Liver (tissue), 9 donors: Measurements from ENCODE around the gene NLRP6. TPM values are rescaled to one million over a fixed set of nuclear protein-coding genes. Genes with fewer than 3 reads are reported as not detected.

Experiments
- DNase-seq: peaks from one replicate; pipeline ENCODE4 v3.0.0-alpha.2; 2017; ENCODE audit warnings: low spot score
- H3K27ac ChIP-seq, 2 donors: one replicate each; pipeline ENCODE4 v1.7.0; 2013; ENCODE audit warnings: inconsistent platforms in 2 of 2, low read length in 2 of 2, control low read depth in 1 of 2, low read depth in 1 of 2, mild to moderate bottlenecking in 1 of 2
- H3K27me3 ChIP-seq, 4 donors: one replicate each; pipeline versions ENCODE4 v1.6.1 to v1.7.0; 2013; ENCODE audit warnings: low read length in 3 of 4, inconsistent platforms in 1 of 4, mild to moderate bottlenecking in 1 of 4, moderate library complexity in 1 of 4; ENCODE audit not compliant: control insufficient read depth in 4 of 4, insufficient read depth in 4 of 4
- H3K36me3 ChIP-seq, 4 donors: one replicate each; pipeline versions ENCODE4 v1.6.1 to v1.7.0; 2013; ENCODE audit warnings: low read length in 3 of 4, mild to moderate bottlenecking in 3 of 4, low read depth in 1 of 4, moderate library complexity in 1 of 4; ENCODE audit not compliant: control insufficient read depth in 4 of 4, insufficient read depth in 3 of 4
- H3K4me1 ChIP-seq, 4 donors: one replicate each; pipeline versions ENCODE4 v1.6.1 to v1.7.0; 2013; ENCODE audit warnings: low read length in 3 of 4, mild to moderate bottlenecking in 3 of 4, moderate library complexity in 1 of 4; ENCODE audit not compliant: control insufficient read depth in 4 of 4, insufficient read depth in 4 of 4
- H3K4me3 ChIP-seq, 3 donors: one replicate each; pipeline versions ENCODE4 v1.6.1 to v1.7.0; 2013; ENCODE audit warnings: low read length in 3 of 3, control low read depth in 1 of 3, low read depth in 1 of 3, mild to moderate bottlenecking in 1 of 3
- H3K9ac ChIP-seq, 2 donors: one replicate each; pipeline ENCODE4 v1.7.0; 2013; ENCODE audit warnings: low read length in 2 of 2, mild to moderate bottlenecking in 2 of 2, moderate library complexity in 2 of 2, control low read depth in 1 of 2, low read depth in 1 of 2
- H3K9me3 ChIP-seq, 4 donors: one replicate each; pipeline versions ENCODE4 v1.6.1 to v1.7.0; 2013; ENCODE audit warnings: low read length in 3 of 4; ENCODE audit not compliant: control insufficient read depth in 4 of 4
- CTCF ChIP-seq: fragments of 150-350 bp; IDR thresholded peaks from 2 replicates; pipeline ENCODE4 v1.5.1; 2017; ENCODE audit warnings: improper control_type of control experiment, low read depth, low read length; ENCODE audit not compliant: missing input control
- GABPA ChIP-seq, 2 donors: IDR thresholded peaks in 1 of 2; conservative IDR thresholded peaks in 1 of 2; 2 replicates each; pipeline ENCODE4 v1.6.1; 2016; ENCODE audit warnings: antibody characterized with exemption in 2 of 2, mild to moderate bottlenecking in 1 of 2, moderate library complexity in 1 of 2
- HNF4A ChIP-seq, 2 donors: conservative IDR thresholded peaks; 2 replicates each; pipeline ENCODE4 v1.6.1; 2016; ENCODE audit warnings: antibody characterized with exemption in 2 of 2, mild to moderate bottlenecking in 2 of 2
- JUND ChIP-seq, 2 donors: IDR thresholded peaks; 2 replicates each; pipeline ENCODE4 v1.6.1; 2016; ENCODE audit warnings: antibody characterized with exemption in 2 of 2
- MAX ChIP-seq: IDR thresholded peaks from 2 replicates; pipeline ENCODE4 v1.6.1; 2016; ENCODE audit warnings: antibody characterized with exemption
- RAD21 ChIP-seq, 2 donors: IDR thresholded peaks; 2 replicates each; pipeline ENCODE4 v1.6.1; 2016; ENCODE audit warnings: antibody characterized with exemption in 2 of 2, mild to moderate bottlenecking in 2 of 2
- REST ChIP-seq: IDR thresholded peaks from 2 replicates; pipeline ENCODE4 v1.6.1; 2016; ENCODE audit warnings: antibody characterized with exemption, mild to moderate bottlenecking
- SP1 ChIP-seq: IDR thresholded peaks from 2 replicates; pipeline ENCODE4 v1.6.1; 2018; ENCODE audit warnings: antibody characterized with exemption, mild to moderate bottlenecking
- TAF1 ChIP-seq: conservative IDR thresholded peaks from 2 replicates; pipeline ENCODE4 v1.6.1; 2016; ENCODE audit warnings: antibody characterized with exemption, mild to moderate bottlenecking
- ZBTB33 ChIP-seq: IDR thresholded peaks from 2 replicates; pipeline ENCODE4 v1.6.1; 2016; ENCODE audit warnings: antibody characterized with exemption
- WGBS: extraction: QIAGEN DNeasy Blood & Tissue Kit; methylation state at CpG from one replicate; pipeline ENCODE4 v1.1.7; 2013; 5-methylcytosine and 5-hydroxymethylcytosine counted together
- polyA plus RNA-seq, 2 donors: library from polyadenylated mRNA; stranded (reverse) in 1 of 2; unstranded in 1 of 2; fragments of 200-250 nt in 1 of 2; fragments of >200 nt in 1 of 2; fragmentation: Nextera tagmentation in 1 of 2; extraction: Ambion mirVana in 1 of 2; gene quantifications; one replicate each; pipeline versions ENCODE4 v1.2.1 to v1.2.3, GENCODE V29; 2013 to 2015
- total RNA-seq, 2 donors: library from RNA; depleted of rRNA; stranded (reverse); fragments of >200 nt; gene quantifications; one replicate each; pipeline ENCODE4 v1.2.3, GENCODE V29; 2014
- donor health status: healthy.
- donor health status: healthy.
- donor health status: healthy.
- donor health status: healthy.
- donor health status: healthy.

NLRP6 gene
- total and polyA plus RNA-seq, 4 donors: 0.05 to 5.7 (median 0.97) TPM

- no peak for DNase-seq
- H3K4me1 ChIP-seq: peaks cover 0 to 19% (median 11%) of the 10 kb centered on the region in 4 donors
- H3K9ac ChIP-seq: no peak overlapping the region
- no peaks in the 10 kb centered on the region for H3K9me3 ChIP-seq
- no peak overlapping the region for H3K27ac ChIP-seq
- no peak for TF ChIP-seq MAX
- no peak for TF ChIP-seq JUND (IDR thresholded peaks at IDR 0.05)
- TF ChIP-seq REST: no peak
- no peak for TF ChIP-seq GABPA (IDR thresholded peaks at IDR 0.05 in 1 of 2, conservative IDR thresholded peaks at IDR 0.05 in 1 of 2)
- no peak for TF ChIP-seq SP1
- WGBS: 94% methylated on average over 13 of the region's 13 CpGs
- peaks cover 0 to 2% (median 0%) of the 10 kb centered on the region in 4 donors for H3K36me3 ChIP-seq
- H3K4me3 ChIP-seq: no peak overlapping the region
- H3K27me3 ChIP-seq: no peaks in the 10 kb centered on the region
Observed at GRCh38 chr11:290621-291231, 12.5 kb downstream of the NLRP6 start.

- peaks cover 0 to 2% (median 0%) of the 10 kb centered on the region in 4 donors for H3K36me3 ChIP-seq
- H3K9ac ChIP-seq: no peak overlapping the region
- WGBS: 95% methylated on average over 44 of the region's 44 CpGs
- H3K9me3 ChIP-seq: no peaks in the 10 kb centered on the region
- peaks cover 0 to 19% (median 11%) of the 10 kb centered on the region in 4 donors for H3K4me1 ChIP-seq
- H3K27me3 ChIP-seq: no peaks in the 10 kb centered on the region
- H3K27ac ChIP-seq: no peak overlapping the region
- H3K4me3 ChIP-seq: no peak overlapping the region
- TF ChIP-seq TAF1 (no peak), ZBTB33 (no peak), HNF4A (conservative IDR thresholded peaks at IDR 0.05) (no peak), CTCF (no peak), RAD21 (IDR thresholded peaks at IDR 0.05) (no peak)
- no peak for DNase-seq
Observed at GRCh38 chr11:291281-292210, 13.3 kb downstream of the NLRP6 start.
